Measurements from ENCODE around the gene OTUD6A.

DNA sequence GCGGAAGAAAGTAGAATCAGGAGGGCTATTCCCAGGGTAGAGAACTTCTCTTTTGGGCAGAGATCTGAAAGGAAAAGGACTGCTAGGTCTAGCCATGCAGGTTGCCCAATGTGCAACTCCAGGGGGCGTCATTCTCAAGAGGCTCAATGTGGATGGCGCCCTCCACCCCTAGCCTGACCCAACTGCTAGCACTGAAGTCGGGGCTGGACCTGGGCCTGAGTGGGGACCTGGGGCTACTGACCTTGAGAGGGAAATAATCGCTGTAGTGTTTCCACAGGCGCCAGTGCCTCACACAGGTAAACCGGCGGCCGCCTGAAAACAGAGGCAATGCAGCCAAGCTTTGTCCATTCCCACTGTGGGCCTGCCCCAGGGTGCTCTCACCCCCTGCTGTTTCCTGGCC, 18.6 kb upstream of the OTUD6A start:
- no peak for TF ChIP-seq GATA3 (IDR thresholded peaks at IDR 0.05; ENCODE audit: low read depth, low read length)
- TF ChIP-seq GATA2 (IDR thresholded peaks at IDR 0.05; ENCODE audit: low read depth, low read length) = no peak

Measured in SH-SY5Y (cell line).